Middle frontal gyrus (tissue), 1 donor: Measurements from ENCODE around the gene AKAP6.

Experiments used
- DNase-seq: peaks from one replicate; pipeline ENCODE4 v3.0.0-alpha.2; 2015; ENCODE audit warnings: low spot score; ENCODE audit errors: extremely low spot score

AKAP6 gene

DNA sequence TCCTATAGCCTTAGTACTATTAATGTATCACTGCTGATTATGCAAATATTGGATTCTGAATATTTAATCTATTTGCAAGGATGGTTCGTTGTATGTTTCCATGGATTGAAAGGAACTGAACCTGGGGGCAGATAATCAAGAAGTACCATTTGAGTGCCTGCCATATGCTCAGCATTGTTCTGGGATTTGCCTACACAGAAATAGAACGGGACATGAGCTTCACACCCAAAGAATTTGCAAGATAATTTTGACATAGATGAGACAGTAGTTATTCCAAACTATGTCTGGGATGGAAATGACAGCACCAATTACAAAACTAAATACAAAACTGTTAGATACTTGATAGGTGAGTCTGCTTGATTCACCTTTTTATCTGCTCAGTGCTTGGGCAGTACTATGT, 476.9 kb downstream of the AKAP6 start:
- no peak for DNase-seq

- DNase-seq = peak; percentile 74
Measured at GRCh38 chr14:32808644-32809043, 479.5 kb downstream of the AKAP6 start.

GRCh38 chr14:32809255-32809654, 480.2 kb downstream of the AKAP6 start:
- no peak for DNase-seq

- no peak for DNase-seq
Measured at GRCh38 chr14:32813401-32813800, 484.3 kb downstream of the AKAP6 start.

- no peak for DNase-seq
Measured at GRCh38 chr14:32814721-32815120, 485.6 kb downstream of the AKAP6 start.

GRCh38 chr14:32816588-32816987, 487.5 kb downstream of the AKAP6 start:
- no peak for DNase-seq

DNA sequence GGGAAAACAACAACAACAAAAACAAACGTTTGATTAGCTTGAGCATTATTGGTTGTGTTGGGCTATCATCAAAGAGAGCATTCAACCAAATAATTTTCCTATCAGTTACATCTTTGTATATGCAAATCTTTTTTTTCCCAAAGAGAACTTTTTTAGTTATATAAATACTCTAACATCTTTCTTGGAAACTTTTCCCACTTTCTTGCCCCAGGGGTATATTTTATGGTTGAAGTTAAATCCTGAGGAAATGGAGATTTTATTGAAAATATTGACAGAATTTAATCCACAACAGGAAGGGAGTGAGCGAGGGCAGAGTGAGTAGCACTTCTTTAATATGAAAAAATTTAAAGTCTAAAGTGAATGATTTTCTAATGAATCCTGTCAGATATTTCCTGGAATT, 488.7 kb downstream of the AKAP6 start:
- DNase-seq = no peak

DNA sequence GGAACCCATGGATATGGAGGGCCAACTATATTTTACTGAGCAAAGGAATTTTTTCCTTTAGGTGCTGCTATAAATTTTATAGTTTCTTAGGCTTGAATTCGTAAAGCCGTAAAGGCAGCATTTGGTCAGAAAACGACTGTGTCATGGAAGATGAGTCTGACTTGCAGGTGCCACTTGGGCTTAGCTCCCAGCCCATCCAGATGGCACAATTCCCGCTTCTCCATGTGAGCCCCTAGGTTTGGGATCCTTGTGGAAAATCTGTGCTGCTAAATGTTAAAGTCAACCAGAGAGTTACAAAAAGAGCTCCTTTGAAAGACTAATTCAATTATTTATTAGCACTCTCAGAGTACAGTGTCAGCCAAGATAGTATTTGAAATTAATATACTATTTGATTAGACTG, 489.5 kb downstream of the AKAP6 start:
- no peak for DNase-seq

- no peak for DNase-seq
Measured at GRCh38 chr14:32820181-32820580, 491.1 kb downstream of the AKAP6 start.

GRCh38 chr14:32820682-32821081, 491.6 kb downstream of the AKAP6 start:
- no peak for DNase-seq

DNA sequence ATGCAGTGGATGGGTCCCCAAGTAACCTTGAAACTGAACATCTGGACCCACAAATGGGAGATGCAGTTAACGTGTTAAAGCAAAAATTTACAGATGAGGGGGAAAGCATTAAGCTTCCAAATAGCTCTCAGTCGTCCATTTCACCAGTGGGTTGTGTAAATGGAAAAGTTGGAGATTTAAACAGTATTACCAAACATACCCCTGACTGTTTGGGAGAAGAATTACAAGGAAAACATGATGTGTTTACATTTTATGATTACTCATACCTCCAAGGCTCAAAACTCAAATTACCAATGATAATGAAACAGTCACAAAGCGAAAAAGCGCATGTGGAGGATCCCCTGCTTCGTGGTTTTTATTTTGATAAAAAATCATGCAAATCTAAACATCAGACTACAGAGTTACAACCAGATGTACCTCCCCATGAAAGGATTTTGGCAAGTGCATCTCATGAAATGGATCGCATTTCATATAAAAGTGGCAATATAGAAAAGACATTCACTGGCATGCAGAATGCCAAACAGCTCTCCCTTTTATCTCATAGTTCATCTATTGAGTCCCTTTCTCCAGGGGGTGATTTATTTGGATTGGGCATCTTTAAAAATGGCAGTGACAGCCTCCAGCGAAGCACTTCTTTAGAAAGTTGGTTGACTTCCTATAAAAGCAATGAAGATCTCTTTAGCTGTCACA, 493.0 kb downstream of the AKAP6 start:
- no peak for DNase-seq

GRCh38 chr14:32823706-32824105, 494.6 kb downstream of the AKAP6 start:
- DNase-seq = no peak

GRCh38 chr14:32824195-32824594, 495.1 kb downstream of the AKAP6 start:
- DNase-seq = no peak

- no peak for DNase-seq
Measured at GRCh38 chr14:32825058-32825457, 496.0 kb downstream of the AKAP6 start.

- no peak for DNase-seq
Measured at GRCh38 chr14:32826404-32827082, 497.4 kb downstream of the AKAP6 start.

DNA sequence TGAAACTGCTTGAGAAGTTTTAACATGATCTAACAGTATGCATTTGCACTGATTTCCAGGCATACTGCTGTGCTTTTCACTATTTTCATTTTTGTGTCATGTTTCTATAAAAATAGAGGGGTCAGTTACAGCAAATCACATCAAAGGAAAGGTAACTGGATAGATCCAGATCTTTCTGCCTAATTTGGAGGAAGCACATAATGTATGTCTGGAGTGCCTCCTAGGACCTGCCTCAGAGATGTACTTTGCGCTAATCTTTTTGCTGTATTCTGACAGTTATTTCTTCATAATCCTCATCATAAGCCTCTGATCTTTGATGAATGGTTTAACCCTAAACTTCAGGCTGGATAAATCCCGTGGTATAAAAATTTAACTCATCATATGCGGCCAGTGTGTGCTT, 498.4 kb downstream of the AKAP6 start:
- no peak for DNase-seq

DNA sequence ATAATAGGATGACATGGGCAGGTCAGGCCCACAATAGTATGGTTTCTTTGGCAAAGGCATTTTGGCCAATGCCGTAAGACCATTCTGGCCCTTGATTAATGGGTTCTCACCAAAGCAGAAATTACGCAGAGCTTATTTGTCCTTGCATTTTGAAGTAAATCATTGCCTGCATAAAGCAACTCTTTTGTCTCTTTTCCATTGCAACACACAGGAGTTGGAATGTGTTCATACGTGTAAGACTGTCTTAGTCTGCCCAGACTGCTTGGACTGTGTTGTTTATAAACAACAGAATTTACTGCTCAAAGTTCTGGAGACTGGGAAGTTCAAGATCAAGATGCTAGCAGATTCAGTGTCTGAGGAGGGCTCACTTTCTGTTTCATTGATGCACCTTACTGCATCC, 506.8 kb downstream of the AKAP6 start:
- no peak for DNase-seq

- no peak for DNase-seq
Measured at GRCh38 chr14:32841698-32842097, 512.6 kb downstream of the AKAP6 start.

DNA sequence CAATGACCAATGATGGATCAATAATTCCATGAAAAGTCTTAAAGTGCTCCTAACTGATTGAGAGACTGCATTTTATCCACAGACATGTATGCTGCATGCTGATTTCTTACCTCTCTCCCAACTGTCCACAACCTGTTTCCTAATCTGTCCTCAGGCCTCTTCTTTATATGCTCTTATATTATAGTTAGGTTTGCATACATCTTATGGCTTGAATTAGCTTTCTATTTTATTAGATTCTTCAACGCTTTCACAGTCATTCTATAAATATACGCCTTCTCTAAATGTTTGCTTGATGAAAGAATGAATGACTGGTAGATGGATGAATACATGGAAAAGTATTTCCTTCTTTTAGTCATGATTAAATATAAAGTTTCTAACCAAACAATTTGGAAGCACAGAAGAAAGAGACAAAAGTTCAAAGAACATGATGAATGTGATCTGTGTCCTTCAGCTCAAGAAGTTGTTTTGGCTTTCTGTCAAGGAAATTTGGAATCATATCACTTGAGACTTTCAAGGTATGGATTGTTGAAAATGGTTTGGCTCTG, 517.8 kb downstream of the AKAP6 start:
- DNase-seq = no peak

DNA sequence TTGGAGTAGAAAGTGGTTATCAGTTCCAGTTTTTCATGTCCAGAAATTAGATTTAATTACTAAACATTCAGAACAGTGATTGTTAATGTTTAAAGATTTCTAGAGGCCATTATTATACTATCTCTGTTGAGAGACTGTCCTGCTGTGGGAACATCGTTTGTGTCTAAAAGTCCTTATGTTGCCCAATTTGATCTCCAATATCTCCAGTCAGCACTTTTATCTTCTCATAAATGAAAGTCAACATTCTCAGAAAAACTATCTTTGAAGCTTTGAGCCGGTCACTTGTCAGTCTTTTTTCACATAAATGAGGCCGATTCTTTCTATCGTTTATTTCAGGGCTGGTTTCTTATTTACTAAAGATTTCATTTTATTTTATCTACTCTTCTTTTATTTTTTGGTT, 518.8 kb downstream of the AKAP6 start:
- DNase-seq = no peak

DNA sequence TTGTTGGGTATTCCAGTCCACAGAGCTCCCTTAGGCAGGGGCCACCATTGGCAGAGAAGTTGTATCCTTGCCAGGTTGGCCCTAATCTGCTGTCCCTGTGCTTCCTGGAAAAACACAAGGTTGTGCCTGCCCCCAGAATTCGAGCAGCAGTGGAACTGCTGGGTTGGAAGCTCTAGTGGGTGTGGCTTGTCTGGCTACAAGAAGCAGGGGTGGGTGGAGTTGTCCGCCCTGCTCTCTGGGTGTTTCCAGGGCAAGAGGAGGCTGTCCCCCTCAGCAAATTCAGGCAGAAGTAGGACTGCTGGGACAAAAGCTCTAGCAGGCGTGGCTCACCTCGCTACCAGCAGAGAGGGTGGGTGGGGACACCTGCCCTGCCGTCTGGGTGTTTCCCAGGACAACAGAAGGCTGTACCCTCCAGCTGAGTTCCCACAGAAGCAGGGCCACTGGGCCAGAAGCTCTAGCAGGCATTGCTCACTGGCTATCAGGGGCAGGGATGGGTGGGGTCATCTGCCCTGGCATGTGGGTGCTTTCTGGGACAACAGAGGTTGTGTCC, 536.8 kb downstream of the AKAP6 start:
- DNase-seq = no peak

DNA sequence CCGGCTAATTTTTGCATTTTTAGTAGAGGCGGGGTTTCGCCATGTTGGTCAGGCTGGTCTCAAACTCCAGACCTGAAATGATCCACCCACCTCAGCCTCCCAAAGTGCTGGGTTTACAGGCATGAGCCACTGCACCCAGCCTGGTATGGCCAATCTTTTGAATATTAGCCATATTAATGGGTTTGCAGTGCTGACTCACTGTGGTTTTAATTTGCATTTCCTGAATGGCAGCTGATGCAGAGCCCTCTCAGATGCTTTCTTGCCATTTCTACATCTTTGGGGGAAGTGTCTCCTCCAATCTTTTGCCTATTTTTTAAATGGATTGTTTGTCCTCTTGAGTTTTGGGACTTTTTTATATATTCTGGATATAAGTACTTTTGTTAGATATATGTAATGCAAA, 554.1 kb downstream of the AKAP6 start:
- no peak for DNase-seq
